B cell (primary cell): ENCODE data around the gene CD44. TPM values are rescaled to one million over a fixed set of nuclear protein-coding genes. Genes with fewer than 3 reads are reported as not detected.

Source experiments
- ATAC-seq: fragments of 200-7000 bp; cut with Tn5 transposase; one replicate; pipeline ENCODE4 v1.10.0; 2021; ENCODE audit warnings: low read depth, mild to moderate bottlenecking, moderate number of reproducible peaks, moderate library complexity
- CTCF ChIA-PET: fragments of 350-600 bp; sonication (Branson Sonifier 250); formaldehyde crosslinking; loops from one replicate; lab custom pipeline; 2021; ENCODE audit warnings: antibody characterized with exemption, inconsistent platforms; lab: Charles Lee
- POLR2A ChIA-PET: fragments of 350-600 bp; sonication (Branson Sonifier 250); formaldehyde crosslinking; loops from one replicate; lab custom pipeline; 2021; ENCODE audit warnings: antibody characterized with exemption; lab: Charles Lee
- DNase-seq: peaks from one replicate; pipeline ENCODE4 v3.0.0; 2013
- H2AFZ ChIP-seq: 2 replicates; pipeline ENCODE4 v1.6.1; 2012; ENCODE audit warnings: mild to moderate bottlenecking, low read depth, low read length; ENCODE audit not compliant: insufficient read depth, poor library complexity, severe bottlenecking
- H3K27ac ChIP-seq, 2 donors: 1 replicate in 1 of 2; 2 replicates in 1 of 2; pipeline ENCODE4 v1.5.1; 2012 to 2013; ENCODE audit warnings: low read length in 2 of 2, mild to moderate bottlenecking in 2 of 2, moderate library complexity in 1 of 2
- H3K27me3 ChIP-seq, 4 experiments: fragments of 200-600 bp in 1 of 4; sonication (generic) in 1 of 4; replicated peaks in 1 of 4; 1 replicate in 2 of 4; 2 replicates in 2 of 4; pipeline versions ENCODE4 v1.6.1 to v1.7.0; 2013 to 2016; ENCODE audit warnings: low read length in 3 of 4, mild to moderate bottlenecking in 2 of 4, mixed read lengths in 1 of 4, moderate library complexity in 1 of 4; ENCODE audit not compliant: insufficient read depth in 4 of 4, control insufficient read depth in 3 of 4; ENCODE audit errors: control extremely low read depth in 1 of 4
- H3K36me3 ChIP-seq, 2 experiments: replicated peaks in 1 of 2; 1 replicate in 1 of 2; 2 replicates in 1 of 2; pipeline versions ENCODE4 v1.6.1 to v1.7.1; 2013; ENCODE audit warnings: low read length in 1 of 2; ENCODE audit not compliant: insufficient read depth in 2 of 2, control insufficient read depth in 1 of 2; ENCODE audit errors: control extremely low read depth in 1 of 2, extremely low read depth in 1 of 2
- H3K4me1 ChIP-seq, 2 donors: fragments of 200-600 bp in 1 of 2; sonication (generic) in 1 of 2; 1 replicate in 1 of 2; 2 replicates in 1 of 2; pipeline versions ENCODE4 v1.5.1 to v1.6.1; 2013 to 2017; ENCODE audit warnings: low read length in 2 of 2; ENCODE audit not compliant: control insufficient read depth in 2 of 2, insufficient read depth in 2 of 2
- H3K4me2 ChIP-seq: replicated peaks from 2 replicates; pipeline ENCODE3; 2012; ENCODE audit warnings: mild to moderate bottlenecking, low read depth, low read length; ENCODE audit not compliant: poor library complexity, severe bottlenecking
- H3K4me3 ChIP-seq, 5 experiments: fragments of 200-600 bp in 1 of 5; sonication (generic) in 1 of 5; 1 replicate in 3 of 5; 2 replicates in 2 of 5; pipeline versions ENCODE4 v1.5.1 to v1.7.0; 2011 to 2016; ENCODE audit warnings: low read length in 4 of 5, mild to moderate bottlenecking in 4 of 5, low read depth in 2 of 5, control low read depth in 1 of 5, moderate library complexity in 1 of 5; ENCODE audit not compliant: insufficient read depth in 1 of 5; ENCODE audit errors: control extremely low read depth in 1 of 5, extremely low read depth in 1 of 5
- H3K79me2 ChIP-seq: fragments of 200-600 bp; sonication (generic); one replicate; pipeline ENCODE4 v1.6.0; 2016; ENCODE audit warnings: low read length; ENCODE audit not compliant: control insufficient read depth, insufficient read depth
- H3K9ac ChIP-seq: fragments of 200-600 bp; sonication (generic); 2 replicates; pipeline ENCODE4 v1.6.1; 2017; ENCODE audit warnings: mild to moderate bottlenecking, low read length, moderate library complexity
- H3K9me3 ChIP-seq, 3 donors: one replicate each; pipeline versions ENCODE4 v1.6.1 to v1.7.1; 2013; ENCODE audit warnings: low read length in 2 of 3; ENCODE audit not compliant: control insufficient read depth in 2 of 3, insufficient read depth in 1 of 3; ENCODE audit errors: control extremely low read depth in 1 of 3
- H4K20me1 ChIP-seq: 2 replicates; pipeline ENCODE4 v1.6.0; 2012; ENCODE audit warnings: mild to moderate bottlenecking, low read length; ENCODE audit not compliant: insufficient read depth, control insufficient read depth, poor library complexity, severe bottlenecking
- H3K27ac Mint-ChIP-seq: one replicate; pipeline ENCODE4 v1.8.0; 2021; ENCODE audit warnings: mixed read lengths
- H3K27me3 Mint-ChIP-seq: one replicate; pipeline ENCODE4 v1.8.0; 2021; ENCODE audit warnings: mixed read lengths
- H3K4me1 Mint-ChIP-seq: one replicate; pipeline ENCODE4 v1.8.0; 2021; ENCODE audit warnings: mixed read lengths
- H3K4me3 Mint-ChIP-seq: one replicate; pipeline ENCODE4 v1.8.0; 2021; ENCODE audit warnings: mixed read lengths
- H3K9me3 Mint-ChIP-seq: one replicate; pipeline ENCODE4 v1.8.0; 2022; ENCODE audit warnings: mixed read lengths; ENCODE audit not compliant: insufficient read depth
- EZH2 ChIP-seq: IDR thresholded peaks from 2 replicates; pipeline ENCODE4 v1.6.1; 2012; ENCODE audit warnings: borderline replicate concordance, low read depth, mild to moderate bottlenecking, moderate library complexity, low read length; ENCODE audit not compliant: insufficient read depth, poor library complexity, severe bottlenecking
- WGBS: methylation state at CpG from one replicate; pipeline ENCODE4 v1.1.5; 2013; ENCODE audit warnings: missing lambda C conversion rate; ENCODE audit not compliant: insufficient coverage; 5-methylcytosine and 5-hydroxymethylcytosine counted together
- intact Hi-C: fragments of 100-400 bp; cut with micrococcal nuclease; formaldehyde crosslinking; loops from one replicate; pipeline ENCODE4 v1.10.0; 2022
- polyA plus RNA-seq: library from polyadenylated mRNA; depleted of rRNA; stranded (reverse); fragments of >200 nt; gene quantifications from 2 replicates; pipeline ENCODE4 v1.2.3, GENCODE V29; 2012
- total RNA-seq, 2 donors: library from RNA; stranded (reverse); fragments of 120-200 nt in 1 of 2; gene quantifications; 1 replicate in 1 of 2; 2 replicates in 1 of 2; pipeline versions ENCODE4 v1.2.3 to v1.2.4, GENCODE V29; 2013 to 2022
- TF ChIP-seq, protein P1 (sequence below): fragments of 200-600 bp; IDR thresholded peaks from one replicate; pipeline ENCODE4 v1.8.0; 2022; ENCODE audit warnings: antibody characterized with exemption, mild to moderate bottlenecking

CD44 gene
- total and polyA plus RNA-seq, 2 donors (not counting 1 experiment from before 2014, with no cell fraction given), result 261 to 896 TPM

GRCh38 chr11:35265755-35266454 lies 126.9 kb downstream of the CD44 start:
- H3K27me3 Mint-ChIP-seq, result no peaks in the 10 kb centered on the region
- H3K27ac Mint-ChIP-seq, result no peak overlapping the region
- intact Hi-C loops, result no loop called here
- no CpG with 5 or more reads among the region's 3 CpGs for WGBS
- ATAC-seq (no peak), DNase-seq (no peak)
- Histone ChIP-seq H3K4me1 (no peaks in the 10 kb centered on the region), H3K36me3 (no peaks in the 10 kb centered on the region), H2AFZ (no peak overlapping the region), H3K4me3 (no peak overlapping the region), H4K20me1 (no peaks in the 10 kb centered on the region), H3K9me3 (no peaks in the 10 kb centered on the region), H3K27me3 (no peaks in the 10 kb centered on the region), H3K27ac (no peak overlapping the region), H3K9ac (no peak overlapping the region), H3K79me2 (no peaks in the 10 kb centered on the region), H3K4me2 (no peak overlapping the region)
- TF ChIP-seq, protein P1, sequence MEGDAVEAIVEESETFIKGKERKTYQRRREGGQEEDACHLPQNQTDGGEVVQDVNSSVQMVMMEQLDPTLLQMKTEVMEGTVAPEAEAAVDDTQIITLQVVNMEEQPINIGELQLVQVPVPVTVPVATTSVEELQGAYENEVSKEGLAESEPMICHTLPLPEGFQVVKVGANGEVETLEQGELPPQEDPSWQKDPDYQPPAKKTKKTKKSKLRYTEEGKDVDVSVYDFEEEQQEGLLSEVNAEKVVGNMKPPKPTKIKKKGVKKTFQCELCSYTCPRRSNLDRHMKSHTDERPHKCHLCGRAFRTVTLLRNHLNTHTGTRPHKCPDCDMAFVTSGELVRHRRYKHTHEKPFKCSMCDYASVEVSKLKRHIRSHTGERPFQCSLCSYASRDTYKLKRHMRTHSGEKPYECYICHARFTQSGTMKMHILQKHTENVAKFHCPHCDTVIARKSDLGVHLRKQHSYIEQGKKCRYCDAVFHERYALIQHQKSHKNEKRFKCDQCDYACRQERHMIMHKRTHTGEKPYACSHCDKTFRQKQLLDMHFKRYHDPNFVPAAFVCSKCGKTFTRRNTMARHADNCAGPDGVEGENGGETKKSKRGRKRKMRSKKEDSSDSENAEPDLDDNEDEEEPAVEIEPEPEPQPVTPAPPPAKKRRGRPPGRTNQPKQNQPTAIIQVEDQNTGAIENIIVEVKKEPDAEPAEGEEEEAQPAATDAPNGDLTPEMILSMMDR, result no peak
- no peak for TF ChIP-seq EZH2
- peaks cover 14% of the 10 kb centered on the region for H3K4me1 Mint-ChIP-seq
- CTCF ChIA-PET, result no interaction called here
- H3K9me3 Mint-ChIP-seq, result no peaks in the 10 kb centered on the region
- no peak overlapping the region for H3K4me3 Mint-ChIP-seq
- POLR2A ChIA-PET, result no interaction called here

- POLR2A ChIA-PET, result no interaction called here
- H3K79me2 ChIP-seq, result no peaks in the 10 kb centered on the region
- ATAC-seq, result no peak
These were observed 128.5 kb downstream of the CD44 start for GRCh38 chr11:35267504-35267903.

More at GRCh38 chr11:35267504-35267903, 128.5 kb downstream of the CD44 start:
- TF ChIP-seq, protein P1, result no peak
- TF ChIP-seq EZH2, result no peak
- Mint-ChIP-seq H3K4me3 (no peak overlapping the region), H3K4me1 (peaks cover 28% of the 10 kb centered on the region), H3K9me3 (no peaks in the 10 kb centered on the region), H3K27ac (no peak overlapping the region), H3K27me3 (no peaks in the 10 kb centered on the region)
- H2AFZ ChIP-seq, result no peak overlapping the region
- no peaks in the 10 kb centered on the region for H4K20me1 ChIP-seq
- intact Hi-C loops, result no loop called here
- no peak overlapping the region for H3K4me3 ChIP-seq
- H3K9me3 ChIP-seq, result no peaks in the 10 kb centered on the region
- CTCF ChIA-PET, result no interaction called here
- peaks cover 10 to 12% of the 10 kb centered on the region in 2 donors for H3K4me1 ChIP-seq
- no peak for DNase-seq
- H3K27me3 ChIP-seq, result no peaks in the 10 kb centered on the region
- no peak overlapping the region for H3K9ac ChIP-seq
- H3K4me2 ChIP-seq, result no peak overlapping the region
- H3K36me3 ChIP-seq, result no peaks in the 10 kb centered on the region
- no CpG with 5 or more reads among the region's 2 CpGs for WGBS
- H3K27ac ChIP-seq, result no peak overlapping the region
